ENCODE measurements around the gene OSMR. TPM values are rescaled to one million over a fixed set of nuclear protein-coding genes. Genes with fewer than 3 reads are reported as not detected.

The OSMR gene
- total RNA-seq, 3 donors from 2014 or later = 3.3 to 24.9 (median 13.0) TPM

DNA sequence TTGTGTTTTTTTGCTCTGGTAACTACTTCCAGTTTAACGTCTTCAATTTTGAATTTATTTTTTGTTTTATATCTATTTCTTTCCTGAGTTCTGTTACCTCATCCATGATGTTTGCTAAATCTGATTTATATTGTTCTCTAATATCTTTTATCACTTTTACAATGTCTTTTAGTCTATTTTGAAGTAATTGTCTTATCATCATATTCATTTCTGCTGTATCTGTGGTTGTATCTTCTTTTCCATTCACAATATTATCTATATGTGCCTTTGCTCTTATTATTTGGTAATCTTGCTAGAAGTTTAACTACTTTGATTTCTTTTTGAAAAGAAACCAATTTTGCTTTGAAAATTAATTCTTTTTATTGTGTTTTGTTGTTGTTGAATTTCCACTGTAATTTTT is 43.6 kb downstream of the OSMR start:
- TF ChIP-seq CTCF (IDR thresholded peaks at IDR 0.05) = no peak
- intact Hi-C loops (cut with DNase I, micrococcal nuclease) = no loop called here
- ATAC-seq (no peak), DNase-seq (no peak)
- Histone ChIP-seq H3K4me1 (ENCODE audit: low read depth) (no peaks in the 10 kb centered on the region), H3K4me3 (no peak overlapping the region), H3K9me3 (no peaks in the 10 kb centered on the region), H3K36me3 (ENCODE audit: low read depth) (no peaks in the 10 kb centered on the region)

- Histone ChIP-seq H3K4me1 (ENCODE audit: low read depth) (no peaks in the 10 kb centered on the region), H3K9me3 (peaks cover 4% of the 10 kb centered on the region), H3K36me3 (ENCODE audit: low read depth) (no peaks in the 10 kb centered on the region), H3K4me3 (no peak overlapping the region)
- DNase-seq (no peak), ATAC-seq (no peak)
- TF ChIP-seq CTCF (IDR thresholded peaks at IDR 0.05) = no peak
- intact Hi-C loops (cut with DNase I, micrococcal nuclease) = no loop called here
Observed at GRCh38 chr5:38891563-38891962, 45.8 kb downstream of the OSMR start.

- no peaks in the 10 kb centered on the region for H3K4me1 ChIP-seq (ENCODE audit: low read depth)
- ATAC-seq (no peak), DNase-seq (no peak)
- intact Hi-C loops (cut with DNase I, micrococcal nuclease) = no loop called here
- no peak for TF ChIP-seq CTCF (IDR thresholded peaks at IDR 0.05)
- H3K36me3 ChIP-seq (ENCODE audit: low read depth) = no peaks in the 10 kb centered on the region
- no peak overlapping the region for H3K4me3 ChIP-seq
- peaks cover 4% of the 10 kb centered on the region for H3K9me3 ChIP-seq
Observed at GRCh38 chr5:38892363-38892762, 46.6 kb downstream of the OSMR start.

DNA sequence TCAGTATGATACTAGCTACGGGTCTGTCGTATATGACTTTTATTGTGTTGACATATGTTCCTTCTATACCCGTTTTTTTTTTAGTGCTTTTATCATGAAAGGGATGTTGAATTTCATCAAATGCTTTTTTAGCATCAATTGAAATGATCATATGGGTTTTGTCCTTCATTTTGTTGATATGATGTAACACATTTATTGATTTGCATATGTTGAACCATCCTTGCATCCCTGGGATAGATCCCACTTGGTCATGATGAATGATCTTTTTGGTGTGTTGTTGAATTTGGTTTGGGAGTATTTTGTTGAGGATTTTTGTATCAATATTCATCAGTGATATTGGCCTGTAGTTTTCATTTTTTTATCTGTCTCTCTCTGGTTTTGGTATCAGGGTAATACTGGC is 50.9 kb downstream of the OSMR start:
- Histone ChIP-seq H3K4me1 (ENCODE audit: low read depth) (no peaks in the 10 kb centered on the region), H3K4me3 (no peak overlapping the region), H3K9me3 (peaks cover 4% of the 10 kb centered on the region), H3K36me3 (ENCODE audit: low read depth) (no peaks in the 10 kb centered on the region)
- ATAC-seq (no peak), DNase-seq (no peak)
- intact Hi-C loops (cut with DNase I, micrococcal nuclease) = no loop called here
- TF ChIP-seq CTCF (IDR thresholded peaks at IDR 0.05) = no peak

- Histone ChIP-seq H3K36me3 (ENCODE audit: low read depth) (no peaks in the 10 kb centered on the region), H3K9me3 (peaks cover 4% of the 10 kb centered on the region), H3K4me3 (no peak overlapping the region), H3K4me1 (ENCODE audit: low read depth) (no peaks in the 10 kb centered on the region)
- ATAC-seq (no peak), DNase-seq (no peak)
- no peak for TF ChIP-seq CTCF (IDR thresholded peaks at IDR 0.05)
- intact Hi-C loops (cut with DNase I, micrococcal nuclease) = no loop called here
Observed at GRCh38 chr5:38899936-38900335, 54.1 kb downstream of the OSMR start.

- H3K4me1 ChIP-seq (ENCODE audit: low read depth) = no peaks in the 10 kb centered on the region
- H3K9me3 ChIP-seq = no peaks in the 10 kb centered on the region
- intact Hi-C loops (cut with DNase I, micrococcal nuclease) = no loop called here
- no peak for TF ChIP-seq CTCF (IDR thresholded peaks at IDR 0.05)
- no peaks in the 10 kb centered on the region for H3K36me3 ChIP-seq (ENCODE audit: low read depth)
- no peak for ATAC-seq
- H3K4me3 ChIP-seq = no peak overlapping the region
- no peak for DNase-seq
Observed at GRCh38 chr5:38905516-38905915, 59.7 kb downstream of the OSMR start.
